ENCODE data around the gene RIN1. TPM values are rescaled to one million over a fixed set of nuclear protein-coding genes. Genes with fewer than 3 reads are reported as not detected.
"Not testable (repeated sequence)": the region's sequence is repeated elsewhere in the genome, so short reads cannot be mapped to it uniquely, and the experiment has no call there.

The RIN1 gene
- total RNA-seq, 4 donors from 2014 or later = 1.8 to 26.6 (median 8.6) TPM

DNA sequence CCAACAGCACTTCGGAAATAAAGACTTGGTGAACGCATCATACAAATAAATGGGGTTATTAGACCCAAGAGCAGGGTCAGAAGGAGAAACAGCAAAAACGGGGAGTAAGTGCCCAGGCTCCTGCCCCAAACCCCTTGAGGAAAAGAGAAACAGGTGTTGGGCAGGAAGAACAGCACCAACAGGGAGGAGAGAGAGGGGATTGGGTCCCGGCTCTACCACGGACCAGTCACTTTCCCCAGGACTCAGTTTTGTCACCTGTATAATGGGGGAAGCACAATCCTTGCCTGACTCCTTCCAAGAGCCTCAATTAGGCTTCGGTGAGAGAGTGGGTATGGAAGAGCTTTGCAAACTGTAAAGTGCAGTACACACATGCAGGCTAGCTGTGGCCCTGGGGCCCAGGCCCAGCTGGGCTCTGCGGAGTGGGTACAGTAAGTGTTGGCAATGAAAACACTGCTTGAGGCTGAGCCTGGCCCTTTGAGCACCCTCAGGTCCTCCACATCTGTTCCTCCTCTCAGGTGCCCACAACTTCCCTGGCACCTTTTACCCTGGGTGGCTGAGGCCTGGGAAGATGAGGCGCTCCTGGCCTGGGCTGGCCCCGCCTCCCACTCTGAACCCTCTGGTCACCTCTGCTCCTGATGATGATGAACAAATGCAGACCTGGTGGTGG lies 26.4 kb upstream of the RIN1 start:
- TF ChIP-seq, protein P1, sequence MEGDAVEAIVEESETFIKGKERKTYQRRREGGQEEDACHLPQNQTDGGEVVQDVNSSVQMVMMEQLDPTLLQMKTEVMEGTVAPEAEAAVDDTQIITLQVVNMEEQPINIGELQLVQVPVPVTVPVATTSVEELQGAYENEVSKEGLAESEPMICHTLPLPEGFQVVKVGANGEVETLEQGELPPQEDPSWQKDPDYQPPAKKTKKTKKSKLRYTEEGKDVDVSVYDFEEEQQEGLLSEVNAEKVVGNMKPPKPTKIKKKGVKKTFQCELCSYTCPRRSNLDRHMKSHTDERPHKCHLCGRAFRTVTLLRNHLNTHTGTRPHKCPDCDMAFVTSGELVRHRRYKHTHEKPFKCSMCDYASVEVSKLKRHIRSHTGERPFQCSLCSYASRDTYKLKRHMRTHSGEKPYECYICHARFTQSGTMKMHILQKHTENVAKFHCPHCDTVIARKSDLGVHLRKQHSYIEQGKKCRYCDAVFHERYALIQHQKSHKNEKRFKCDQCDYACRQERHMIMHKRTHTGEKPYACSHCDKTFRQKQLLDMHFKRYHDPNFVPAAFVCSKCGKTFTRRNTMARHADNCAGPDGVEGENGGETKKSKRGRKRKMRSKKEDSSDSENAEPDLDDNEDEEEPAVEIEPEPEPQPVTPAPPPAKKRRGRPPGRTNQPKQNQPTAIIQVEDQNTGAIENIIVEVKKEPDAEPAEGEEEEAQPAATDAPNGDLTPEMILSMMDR (IDR thresholded peaks at IDR 0.05) = no peak
- no peak for TF ChIP-seq POLR2A (IDR thresholded peaks at IDR 0.05)
- Histone ChIP-seq H3K27ac (no peak overlapping the region), H3K9me3 (no peaks in the 10 kb centered on the region), H3K36me3 (no peaks in the 10 kb centered on the region), H3K4me3 (no peak overlapping the region), H3K27me3 (no peaks in the 10 kb centered on the region), H3K4me1 (no peaks in the 10 kb centered on the region)
- intact Hi-C loops (cut with DNase I; ENCODE audit: low total_unique reads) = no loop called here
- no peak for DNase-seq

DNA sequence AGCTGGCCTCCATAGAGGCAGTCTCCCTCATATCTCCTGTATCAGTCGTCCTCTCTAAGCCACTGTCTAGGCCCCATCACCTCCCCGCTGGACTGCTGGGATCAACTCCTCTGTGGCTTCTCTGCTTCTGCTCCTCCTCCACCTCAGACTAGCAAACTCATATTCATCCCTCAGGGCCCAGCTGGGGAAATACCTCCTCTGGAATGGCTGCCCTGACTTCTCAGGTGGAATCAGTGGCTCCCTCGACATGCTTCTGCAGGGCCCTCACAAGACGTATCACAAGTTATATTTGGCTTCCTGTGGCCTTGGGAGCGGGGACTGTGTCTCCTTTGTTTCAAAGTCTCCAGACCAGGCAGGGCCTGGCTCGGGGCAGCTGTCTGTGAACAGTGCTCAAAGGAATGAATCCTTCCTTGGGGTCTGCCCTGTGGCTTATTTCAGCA lies 25.3 kb upstream of the RIN1 start:
- intact Hi-C loops (cut with DNase I; ENCODE audit: low total_unique reads) = no loop called here
- DNase-seq = no peak
- H3K36me3 ChIP-seq = no peaks in the 10 kb centered on the region
- no peak overlapping the region for H3K27ac ChIP-seq
- no peak overlapping the region for H3K4me3 ChIP-seq
- H3K9me3 ChIP-seq = no peaks in the 10 kb centered on the region
- no peaks in the 10 kb centered on the region for H3K27me3 ChIP-seq
- TF ChIP-seq, protein P1 (IDR thresholded peaks at IDR 0.05) = no peak
- TF ChIP-seq POLR2A (IDR thresholded peaks at IDR 0.05) = no peak
- H3K4me1 ChIP-seq = no peaks in the 10 kb centered on the region

DNA sequence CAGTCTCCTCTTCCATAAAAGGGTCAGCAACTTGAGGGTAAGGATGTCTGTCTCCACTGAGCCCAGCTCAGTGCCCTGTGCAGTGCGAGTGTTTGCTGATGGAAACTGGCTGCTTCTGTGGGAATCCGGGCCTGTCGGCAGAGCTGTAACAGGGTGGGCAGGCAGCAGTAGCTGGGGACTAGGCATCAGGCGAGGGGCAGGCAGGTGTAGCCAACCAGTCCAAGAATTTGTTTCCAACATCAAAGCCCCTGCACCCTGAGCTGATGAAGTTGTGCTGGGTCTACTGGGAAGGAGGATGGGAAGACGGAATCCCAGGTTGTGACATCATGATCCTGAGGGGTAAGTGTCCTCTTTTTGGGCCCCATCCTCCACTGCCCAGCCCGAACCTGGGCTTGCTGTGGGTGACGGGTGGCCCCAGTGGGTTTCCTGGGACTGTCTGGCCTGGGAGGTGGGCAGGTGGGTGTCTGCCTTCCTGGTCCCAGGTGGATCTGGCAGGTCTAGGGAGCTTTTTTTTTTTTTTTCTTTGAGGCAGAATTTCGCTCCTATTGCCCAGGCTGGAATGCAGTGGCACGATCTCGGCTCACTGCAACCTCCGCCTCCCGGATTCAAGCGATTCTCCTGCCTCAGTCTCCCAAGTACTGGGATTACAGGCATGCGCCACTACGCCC lies 24.3 kb upstream of the RIN1 start:
- H3K27ac ChIP-seq = no peak overlapping the region
- H3K4me3 ChIP-seq = no peak overlapping the region
- no peaks in the 10 kb centered on the region for H3K4me1 ChIP-seq
- no peaks in the 10 kb centered on the region for H3K36me3 ChIP-seq
- DNase-seq = no peak
- no peaks in the 10 kb centered on the region for H3K27me3 ChIP-seq
- intact Hi-C loops (cut with DNase I; ENCODE audit: low total_unique reads) = no loop called here
- H3K9me3 ChIP-seq = no peaks in the 10 kb centered on the region
- TF ChIP-seq POLR2A (IDR thresholded peaks at IDR 0.05) = no peak
- TF ChIP-seq, protein P1 (IDR thresholded peaks at IDR 0.05) = no peak

DNA sequence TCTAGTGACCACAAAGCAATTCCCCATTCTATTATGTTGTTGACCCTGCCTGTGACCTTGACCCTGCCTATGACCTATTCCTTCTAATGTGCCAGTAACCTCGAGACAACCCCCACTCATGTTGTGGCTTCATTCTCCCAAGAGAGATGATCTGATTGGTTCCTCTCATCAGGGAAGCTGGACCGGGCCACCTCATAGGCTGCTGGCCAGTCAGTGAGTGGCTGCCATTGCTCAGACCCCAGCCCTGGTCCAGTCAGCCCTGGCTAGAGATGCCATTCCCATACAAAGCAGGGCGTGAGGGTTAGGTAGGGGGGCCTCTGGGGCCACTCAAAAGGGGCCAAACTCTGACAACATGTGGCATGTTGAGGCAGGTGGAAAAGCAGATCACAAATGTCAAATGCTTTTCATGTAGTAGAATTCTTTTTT lies 23.4 kb upstream of the RIN1 start:
- no peaks in the 10 kb centered on the region for H3K9me3 ChIP-seq
- intact Hi-C loops (cut with DNase I; ENCODE audit: low total_unique reads) = no loop called here

DNA sequence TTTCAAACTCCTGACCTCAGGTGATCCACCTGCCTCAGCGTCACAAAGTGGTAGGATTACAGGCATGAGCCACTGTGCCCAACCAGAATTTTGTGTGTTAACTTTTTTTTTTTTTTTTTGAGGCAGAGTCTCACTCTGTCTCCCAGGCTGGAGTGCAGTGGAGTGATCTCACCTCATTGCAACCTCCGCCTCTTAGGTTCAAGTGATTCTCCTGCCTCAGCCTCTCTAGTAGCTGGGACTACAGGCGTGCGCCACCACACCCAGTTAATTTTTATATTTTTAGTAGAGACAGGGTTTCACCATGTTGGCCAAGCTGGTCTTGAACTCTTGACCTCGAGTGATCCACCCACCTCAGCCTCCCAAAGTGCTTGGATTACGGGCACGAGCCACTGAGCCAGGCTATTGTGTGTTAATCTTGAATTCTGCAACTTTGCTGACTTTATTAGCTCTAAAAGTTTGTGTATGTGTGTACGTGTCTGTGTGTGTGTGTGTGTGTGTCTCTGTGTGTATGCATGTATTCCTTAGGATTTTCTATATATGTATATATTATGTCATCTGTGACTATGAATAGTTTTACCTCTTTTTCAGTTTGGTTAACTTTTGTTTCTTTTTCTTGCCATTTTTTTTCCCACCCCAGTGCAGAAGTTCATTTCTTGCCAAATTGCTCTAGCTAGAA lies 14.5 kb upstream of the RIN1 start:
- H3K27ac ChIP-seq; H3K27me3 ChIP-seq; intact Hi-C loops (cut with DNase I; ENCODE audit: low total_unique reads); H3K36me3 ChIP-seq; H3K4me3 ChIP-seq; H3K9me3 ChIP-seq; DNase-seq: not testable (repeated sequence)
- peaks cover 10 to 12% of the 10 kb centered on the region in 2 donors for H3K4me1 ChIP-seq

More for the DNA sequence above, 23.4 kb upstream of the RIN1 start:
- no peaks in the 10 kb centered on the region for H3K36me3 ChIP-seq
- H3K27me3 ChIP-seq = no peaks in the 10 kb centered on the region
- no peak overlapping the region for H3K4me3 ChIP-seq
- H3K4me1 ChIP-seq = no peaks in the 10 kb centered on the region
- DNase-seq = no peak
- TF ChIP-seq POLR2A (IDR thresholded peaks at IDR 0.05) = no peak
- TF ChIP-seq, protein P1 (IDR thresholded peaks at IDR 0.05) = no peak
- H3K27ac ChIP-seq = no peak overlapping the region

All from uterus (tissue), 4 donors.